ENCODE results near the gene SUCO. TPM values are rescaled to one million over a fixed set of nuclear protein-coding genes. Genes with fewer than 3 reads are reported as not detected.

The SUCO gene
- total RNA-seq, 1 donor from 2014 or later, result 81.2 TPM

GRCh38 chr1:172515436-172515835, 17.5 kb upstream of the SUCO start:
- DNase-seq (ENCODE audit: low spot score), result no peak
- Mint-ChIP-seq H3K4me1 (ENCODE audit: unreplicated experiment) (peaks cover 4% of the 10 kb centered on the region), H3K9me3 (ENCODE audit: unreplicated experiment) (no peaks in the 10 kb centered on the region), H3K4me3 (ENCODE audit: unreplicated experiment) (no peak overlapping the region), H3K27ac (ENCODE audit: unreplicated experiment) (no peak overlapping the region), H3K27me3 (ENCODE audit: unreplicated experiment) (peaks cover 2% of the 10 kb centered on the region), H3K36me3 (ENCODE audit: low read depth, unreplicated experiment) (no peaks in the 10 kb centered on the region)
- TF ChIP-seq, protein P1, sequence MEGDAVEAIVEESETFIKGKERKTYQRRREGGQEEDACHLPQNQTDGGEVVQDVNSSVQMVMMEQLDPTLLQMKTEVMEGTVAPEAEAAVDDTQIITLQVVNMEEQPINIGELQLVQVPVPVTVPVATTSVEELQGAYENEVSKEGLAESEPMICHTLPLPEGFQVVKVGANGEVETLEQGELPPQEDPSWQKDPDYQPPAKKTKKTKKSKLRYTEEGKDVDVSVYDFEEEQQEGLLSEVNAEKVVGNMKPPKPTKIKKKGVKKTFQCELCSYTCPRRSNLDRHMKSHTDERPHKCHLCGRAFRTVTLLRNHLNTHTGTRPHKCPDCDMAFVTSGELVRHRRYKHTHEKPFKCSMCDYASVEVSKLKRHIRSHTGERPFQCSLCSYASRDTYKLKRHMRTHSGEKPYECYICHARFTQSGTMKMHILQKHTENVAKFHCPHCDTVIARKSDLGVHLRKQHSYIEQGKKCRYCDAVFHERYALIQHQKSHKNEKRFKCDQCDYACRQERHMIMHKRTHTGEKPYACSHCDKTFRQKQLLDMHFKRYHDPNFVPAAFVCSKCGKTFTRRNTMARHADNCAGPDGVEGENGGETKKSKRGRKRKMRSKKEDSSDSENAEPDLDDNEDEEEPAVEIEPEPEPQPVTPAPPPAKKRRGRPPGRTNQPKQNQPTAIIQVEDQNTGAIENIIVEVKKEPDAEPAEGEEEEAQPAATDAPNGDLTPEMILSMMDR (IDR thresholded peaks at IDR 0.05; ENCODE audit: unreplicated experiment), result no peak

GRCh38 chr1:172515927-172516326, 17.0 kb upstream of the SUCO start:
- Mint-ChIP-seq H3K9me3 (ENCODE audit: unreplicated experiment) (no peaks in the 10 kb centered on the region), H3K4me3 (ENCODE audit: unreplicated experiment) (no peak overlapping the region), H3K4me1 (ENCODE audit: unreplicated experiment) (peaks cover 4% of the 10 kb centered on the region), H3K27me3 (ENCODE audit: unreplicated experiment) (peaks cover 2% of the 10 kb centered on the region), H3K27ac (ENCODE audit: unreplicated experiment) (no peak overlapping the region), H3K36me3 (ENCODE audit: low read depth, unreplicated experiment) (no peaks in the 10 kb centered on the region)
- no peak for DNase-seq (ENCODE audit: low spot score)
- TF ChIP-seq, protein P1 (IDR thresholded peaks at IDR 0.05; ENCODE audit: unreplicated experiment), result no peak

- Mint-ChIP-seq H3K9me3 (ENCODE audit: unreplicated experiment) (no peaks in the 10 kb centered on the region), H3K27ac (ENCODE audit: unreplicated experiment) (no peak overlapping the region), H3K4me3 (ENCODE audit: unreplicated experiment) (no peak overlapping the region), H3K4me1 (ENCODE audit: unreplicated experiment) (peaks cover 4% of the 10 kb centered on the region), H3K27me3 (ENCODE audit: unreplicated experiment) (no peaks in the 10 kb centered on the region), H3K36me3 (ENCODE audit: low read depth, unreplicated experiment) (no peaks in the 10 kb centered on the region)
- no peak for DNase-seq (ENCODE audit: low spot score)
- TF ChIP-seq, protein P1 (IDR thresholded peaks at IDR 0.05; ENCODE audit: unreplicated experiment), result no peak
These were observed 15.9 kb upstream of the SUCO start for GRCh38 chr1:172517081-172517480.

- H3K4me1 Mint-ChIP-seq (ENCODE audit: unreplicated experiment), result peaks cover 4% of the 10 kb centered on the region
- no peak overlapping the region for H3K27ac Mint-ChIP-seq (ENCODE audit: unreplicated experiment)
- H3K4me3 Mint-ChIP-seq (ENCODE audit: unreplicated experiment), result no peak overlapping the region
- no peaks in the 10 kb centered on the region for H3K9me3 Mint-ChIP-seq (ENCODE audit: unreplicated experiment)
- no peaks in the 10 kb centered on the region for H3K27me3 Mint-ChIP-seq (ENCODE audit: unreplicated experiment)
- H3K36me3 Mint-ChIP-seq (ENCODE audit: low read depth, unreplicated experiment), result no peaks in the 10 kb centered on the region
- no peak for DNase-seq (ENCODE audit: low spot score)
- TF ChIP-seq, protein P1 (IDR thresholded peaks at IDR 0.05; ENCODE audit: unreplicated experiment), result no peak
These were observed 15.4 kb upstream of the SUCO start for GRCh38 chr1:172517545-172517944.

DNA sequence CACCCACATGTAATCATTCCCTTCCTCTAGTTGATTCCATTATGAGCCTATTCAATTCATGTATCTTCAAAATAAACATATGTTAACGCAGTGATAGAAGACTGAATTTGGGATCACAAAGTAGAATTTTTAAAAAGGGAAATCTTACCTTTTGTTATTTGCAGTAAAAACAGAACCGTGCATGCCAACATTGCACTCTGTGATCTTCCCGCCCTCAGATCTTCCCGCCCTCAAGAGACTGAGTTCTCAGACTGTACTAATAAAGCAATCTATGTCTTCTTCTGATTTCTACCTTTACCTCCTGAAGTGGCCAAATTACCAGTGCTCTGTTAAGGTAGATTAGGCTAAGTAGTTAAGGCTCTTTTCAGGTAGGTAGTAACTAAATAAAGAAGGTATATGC, 3.6 kb upstream of the SUCO start:
- Mint-ChIP-seq H3K36me3 (ENCODE audit: low read depth, unreplicated experiment) (peaks cover 7% of the 10 kb centered on the region), H3K27me3 (ENCODE audit: unreplicated experiment) (peaks cover 15% of the 10 kb centered on the region), H3K4me3 (ENCODE audit: unreplicated experiment) (no peak overlapping the region), H3K27ac (ENCODE audit: unreplicated experiment) (no peak overlapping the region), H3K4me1 (ENCODE audit: unreplicated experiment) (peaks cover 26% of the 10 kb centered on the region), H3K9me3 (ENCODE audit: unreplicated experiment) (no peaks in the 10 kb centered on the region)
- DNase-seq (ENCODE audit: low spot score), result no peak
- TF ChIP-seq, protein P1 (IDR thresholded peaks at IDR 0.05; ENCODE audit: unreplicated experiment), result no peak

All from endothelial cell (in vitro differentiated cells).